GM12878 (cell line): Measurements from ENCODE around the gene CNNM3. TPM values are rescaled to one million over a fixed set of nuclear protein-coding genes. Genes with fewer than 3 reads are reported as not detected.
A peak's percentile ranks its signal among the peaks of the same experiment; 100 is the strongest.

ENCODE experiments used
- BHLHE40 ChIP-seq, 2 experiments: fragments of 450-650 bp in 1 of 2; IDR thresholded peaks; 2 replicates each; pipeline ENCODE4 v1.6.1; 2011 to 2017; ENCODE audit warnings: low read depth in 2 of 2, borderline replicate concordance in 1 of 2, improper control_type of control experiment in 1 of 2, low read length in 1 of 2, mild to moderate bottlenecking in 1 of 2
- CHD1 ChIP-seq: IDR thresholded peaks from 2 replicates; pipeline ENCODE4 v1.6.1; 2012; ENCODE audit warnings: low read depth, low read length, improper control_type of control experiment
- CREM ChIP-seq: IDR thresholded peaks from 2 replicates; pipeline ENCODE4 v1.6.1; 2014; ENCODE audit warnings: antibody characterized with exemption, low read depth
- EZH2 ChIP-seq: IDR thresholded peaks from 2 replicates; pipeline ENCODE4 v1.6.1; 2012; ENCODE audit warnings: low read depth, mild to moderate bottlenecking, control low read depth, inconsistent platforms, low read length, borderline replicate concordance; ENCODE audit not compliant: control insufficient read depth
- NBN ChIP-seq: fragments of 450-650 bp; IDR thresholded peaks from 2 replicates; pipeline ENCODE4 v1.6.1; 2016
- NKRF ChIP-seq: fragments of 450-650 bp; conservative IDR thresholded peaks from 2 replicates; pipeline ENCODE4 v1.6.1; 2017; ENCODE audit warnings: mild to moderate bottlenecking, moderate library complexity
- RELB ChIP-seq: fragments of 450-650 bp; IDR thresholded peaks from 2 replicates; pipeline ENCODE4 v1.6.1; 2017; ENCODE audit warnings: low read depth, mild to moderate bottlenecking, moderate library complexity
- SMARCA5 ChIP-seq: fragments of 450-650 bp; IDR thresholded peaks from 2 replicates; pipeline ENCODE4 v1.6.1; 2017; ENCODE audit warnings: mild to moderate bottlenecking
- TBL1XR1 ChIP-seq: IDR thresholded peaks from 2 replicates; pipeline ENCODE4 v1.6.1; 2012; ENCODE audit warnings: low read depth, low read length, improper control_type of control experiment
- TCF12 ChIP-seq: IDR thresholded peaks from 2 replicates; pipeline ENCODE4 v1.6.1; 2011; ENCODE audit warnings: low read depth, mild to moderate bottlenecking, low read length
- ZBTB40 ChIP-seq: fragments of 450-650 bp; IDR thresholded peaks from 2 replicates; pipeline ENCODE4 v1.6.1; 2016; ENCODE audit warnings: mild to moderate bottlenecking, moderate library complexity, borderline replicate concordance
- polyA plus RNA-seq, 11 experiments: library from polyadenylated mRNA; depleted of rRNA in 4 of 11; unstranded in 6 of 11; stranded (reverse) in 5 of 11; fragments of >200 nt; fragmentation: Nextera tagmentation in 4 of 11; fragmentation: Illumina TruSeq in 1 of 11; extraction: Ambion mirVana in 4 of 11; extraction: Trizol in 1 of 11; gene quantifications; 1 replicate in 1 of 11; 2 replicates in 10 of 11; pipeline versions ENCODE4 v1.2.1 to v1.2.3, GENCODE V29; 2011 to 2016; ENCODE audit warnings: inconsistent platforms in 2 of 11, missing spikeins in 2 of 11, low read depth in 1 of 11
- total RNA-seq, 4 experiments: library from RNA; depleted of rRNA in 3 of 4; stranded (reverse); fragments of >200 nt in 3 of 4; fragmentation: Illumina TruSeq in 1 of 4; extraction: Trizol in 1 of 4; gene quantifications; 2 replicates each; pipeline versions ENCODE4 v1.2.1 to v1.2.3, GENCODE V29; 2013 to 2021

Gene CNNM3
- total and polyA plus RNA-seq, 10 of the 15 experiments (the other 5 are each of a cell fraction or from before 2014, with no cell fraction given): 0.72 to 14.3 (median 4.0) TPM

GRCh38 chr2:96768083-96768561 is 47.9 kb upstream of the CNNM3 start (continued):
- peak; percentile 88 for TF ChIP-seq ZBTB40
- peak in 1 of 2 experiments; percentile 34; a peak in 1 of 4 replicates for TF ChIP-seq BHLHE40 (IDR thresholded peaks at IDR 0.05; ENCODE audit: borderline replicate concordance in 1 of 2, low read depth in 2 of 2, low read length in 1 of 2)
- TF ChIP-seq NKRF: no peak; the same call in 1 of the 2 replicates
- no peak for TF ChIP-seq TBL1XR1
- no peak for TF ChIP-seq SMARCA5
- TF ChIP-seq CHD1: no peak
- TF ChIP-seq CREM: peak; percentile 28; the same call in 1 of the 2 replicates
- 0 out of 2 replicates have a peak, but pooled peaks have one; percentile 63 for TF ChIP-seq RELB
- no peak for TF ChIP-seq EZH2
- peak; percentile 68; the same call in 1 of the 2 replicates for TF ChIP-seq NBN
- TF ChIP-seq TCF12: 0 out of 2 replicates have a peak, but pooled peaks have one; percentile 53
